Upper lobe of left lung (tissue), 4 donors: ENCODE data around the gene PMCH.

Experiments
- CTCF ChIP-seq, 6 experiments: fragments of 450-650 bp in 4 of 6; fragments of 200-600 bp in 2 of 6; sonication (generic) in 2 of 6; IDR thresholded peaks; one replicate each; pipeline ENCODE4 v1.5.1; 2016 to 2019; ENCODE audit warnings: antibody characterized with exemption in 6 of 6
- EP300 ChIP-seq, 4 donors: sonication (generic); formaldehyde crosslinking; IDR thresholded peaks; one replicate each; pipeline ENCODE4 v1.5.1; 2017; ENCODE audit warnings: antibody characterized with exemption in 4 of 4, control low read depth in 2 of 4
- POLR2A ChIP-seq, 4 donors: fragments of 450-650 bp; IDR thresholded peaks; one replicate each; pipeline ENCODE4 v1.5.1; 2016 to 2017; ENCODE audit warnings: antibody characterized with exemption in 4 of 4, mild to moderate bottlenecking in 2 of 4
- POLR2AphosphoS5 ChIP-seq, 2 donors: sonication (generic); formaldehyde crosslinking; IDR thresholded peaks; one replicate each; pipeline ENCODE4 v1.5.1; 2017; ENCODE audit warnings: antibody characterized with exemption in 2 of 2

- TF ChIP-seq POLR2A (IDR thresholded peaks at IDR 0.05) (no peak), EP300 (IDR thresholded peaks at IDR 0.05) (no peak), CTCF (IDR thresholded peaks at IDR 0.05) (no peak), POLR2AphosphoS5 (IDR thresholded peaks at IDR 0.05) (no peak)
Measured at GRCh38 chr12:102171951-102172350, 25.7 kb downstream of the PMCH start.
